H1 (cell line): Measurements from ENCODE around the gene PPP1R27. TPM values are rescaled to one million over a fixed set of nuclear protein-coding genes. Genes with fewer than 3 reads are reported as not detected.

Experiments used
- ATF3 ChIP-seq: IDR thresholded peaks from 2 replicates; pipeline ENCODE4 v1.6.1; 2011; ENCODE audit warnings: low read depth, mild to moderate bottlenecking, low read length; ENCODE audit not compliant: insufficient read depth
- CTCF ChIP-seq, 3 experiments: IDR thresholded peaks; 1 replicate in 2 of 3; 2 replicates in 1 of 3; pipeline versions ENCODE4 v1.5.1 to v1.6.1; 2011; ENCODE audit warnings: low read length in 3 of 3, mild to moderate bottlenecking in 3 of 3, inconsistent platforms in 2 of 3, low read depth in 1 of 3, moderate library complexity in 1 of 3; ENCODE audit not compliant: insufficient read depth in 1 of 3; ENCODE audit errors: control extremely low read depth in 1 of 3
- HDAC2 ChIP-seq, 2 experiments: fragments of 300-600 bp in 1 of 2; sonication (generic) in 1 of 2; IDR thresholded peaks; 2 replicates each; pipeline ENCODE4 v1.6.1; 2011 to 2012; ENCODE audit warnings: low read depth in 2 of 2, low read length in 2 of 2, mild to moderate bottlenecking in 2 of 2, moderate library complexity in 2 of 2, borderline replicate concordance in 1 of 2, inconsistent platforms in 1 of 2
- KDM1A ChIP-seq: fragments of 200-600, 300-600 bp; sonication (generic); IDR thresholded peaks from 2 replicates; pipeline ENCODE4 v1.7.1; 2016; ENCODE audit warnings: mild to moderate bottlenecking, low read length, borderline replicate concordance
- POU5F1 ChIP-seq: IDR thresholded peaks from 2 replicates; pipeline ENCODE4 v1.6.1; 2011; ENCODE audit warnings: low read depth, mild to moderate bottlenecking, low read length, moderate library complexity
- SP2 ChIP-seq: IDR thresholded peaks from 2 replicates; pipeline ENCODE4 v1.6.1; 2012; ENCODE audit warnings: mild to moderate bottlenecking, low read length, inconsistent platforms
- TEAD4 ChIP-seq: IDR thresholded peaks from 2 replicates; pipeline ENCODE4 v1.6.1; 2012; ENCODE audit warnings: low read depth, low read length, inconsistent platforms, mixed read lengths
- polyA plus RNA-seq, 7 experiments: library from polyadenylated mRNA; depleted of rRNA in 3 of 7; stranded (reverse) in 5 of 7; unstranded in 2 of 7; fragments of >200 nt in 5 of 7; fragments of 200-250 nt in 2 of 7; gene quantifications; 1 replicate in 5 of 7; 2 replicates in 1 of 7; 4 replicates in 1 of 7; pipeline versions ENCODE4 v1.2.1 to v1.2.3, GENCODE V29; 2011 to 2013; ENCODE audit warnings: missing spikeins in 2 of 7, mixed read lengths in 2 of 7
- total RNA-seq: library from RNA; stranded (reverse); fragmentation: NEBNext Ultra II Directional; extraction: Animal tissue kit (Norgen Biotek cat#: 25700); gene quantifications from 2 replicates; pipeline ENCODE4 v1.2.1, GENCODE V29; 2021

The PPP1R27 gene
- total and polyA plus RNA-seq, 2 of the 8 experiments (the other 6 are each of a cell fraction or from before 2014, with no cell fraction given): 0.27 TPM; not detected in 1

- TF ChIP-seq POU5F1 (no peak), TEAD4 (no peak), HDAC2 (IDR thresholded peaks at IDR 0.05; ENCODE audit: borderline replicate concordance in 1 of 2, low read depth in 2 of 2, low read length in 2 of 2) (peak in 1 of 2 experiments; percentile 31; a peak in 1 of 4 replicates), KDM1A (no peak), CTCF (IDR thresholded peaks at IDR 0.05; ENCODE audit: control extremely low read depth in 1 of 3, insufficient read depth in 1 of 3, low read depth in 1 of 3, low read length in 3 of 3) (no peak), ATF3 (peak; percentile 79), SP2 (peak; percentile 42; the same call in 1 of the 2 replicates)
- TF ChIP-seq, all 59 proteins: peak for 27
Observed at GRCh38 chr17:81860756-81861568, 26.1 kb upstream of the PPP1R27 start (continued).
